Measurements from ENCODE around the gene APRT. TPM values are rescaled to one million over a fixed set of nuclear protein-coding genes. Genes with fewer than 3 reads are reported as not detected.
"Not testable (repeated sequence)": the region's sequence is repeated elsewhere in the genome, so short reads cannot be mapped to it uniquely, and the experiment has no call there.

The APRT gene
- polyA plus RNA-seq, 3 donors from 2014 or later: 432 to 476 (median 450) TPM

DNA sequence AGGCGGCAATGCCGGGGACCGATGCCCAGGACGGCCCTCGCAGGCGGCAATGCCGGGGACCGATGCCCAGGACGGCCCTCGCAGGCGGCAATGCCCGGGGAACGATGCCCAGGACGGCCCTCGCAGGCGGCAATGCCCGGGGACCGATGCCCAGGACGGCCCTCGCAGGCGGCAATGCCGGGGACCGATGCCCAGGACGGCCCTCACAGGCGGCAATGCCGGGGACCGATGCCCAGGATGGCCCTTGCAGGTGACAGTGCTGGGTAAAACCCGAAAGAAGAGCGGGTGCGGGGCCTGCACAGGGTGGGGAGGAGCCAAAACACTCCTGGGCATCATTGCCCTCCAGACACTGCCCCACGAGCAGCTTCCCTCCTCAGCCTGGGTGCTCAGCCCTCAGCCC is 11.9 kb upstream of the APRT start:
- not testable (repeated sequence) for H3K9me3 Mint-ChIP-seq; H3K4me1 Mint-ChIP-seq; H3K4me3 Mint-ChIP-seq; H3K27ac Mint-ChIP-seq; H3K27me3 Mint-ChIP-seq (ENCODE audit: low read depth in 3 of 3); H3K36me3 Mint-ChIP-seq; DNase-seq

DNA sequence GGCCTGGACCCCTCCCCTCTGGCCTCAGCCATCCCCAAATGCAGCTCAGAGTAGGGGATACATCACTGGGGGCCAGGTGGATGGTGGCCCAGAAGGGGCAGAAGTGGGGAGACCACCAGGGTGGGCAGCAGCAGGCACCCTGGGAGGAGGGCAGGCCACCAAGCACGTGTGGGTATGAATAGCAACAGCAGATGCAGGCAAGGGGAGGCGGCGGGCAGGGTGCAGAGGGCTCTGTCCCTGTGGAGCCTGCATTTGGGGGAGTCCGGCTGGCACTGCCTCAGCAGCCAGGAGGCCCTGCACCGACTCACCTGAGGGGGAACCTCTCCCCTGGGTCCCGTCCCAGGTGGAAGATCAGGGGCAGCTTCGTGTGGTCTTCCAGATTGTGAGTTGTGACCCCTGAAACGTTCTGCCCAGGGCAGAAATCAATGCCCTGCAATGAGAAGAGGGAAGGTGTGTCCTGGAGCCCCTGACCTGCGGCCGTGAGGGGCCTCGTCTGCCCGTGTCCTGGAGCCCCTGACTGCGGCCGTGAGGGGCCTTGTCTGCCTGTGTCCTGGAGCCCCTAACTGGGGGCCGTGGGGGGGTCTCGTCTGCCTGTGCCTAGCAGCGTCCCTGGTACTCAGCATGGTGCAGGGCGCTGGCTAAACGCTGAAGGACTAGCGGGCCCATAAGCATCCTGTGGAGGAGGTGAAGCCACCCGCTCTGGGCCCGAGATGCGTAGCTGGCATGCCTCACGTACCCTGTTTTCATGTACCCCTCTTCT is 10.7 kb upstream of the APRT start:
- peaks cover 2% of the 10 kb centered on the region in 3 donors for H3K27me3 Mint-ChIP-seq (ENCODE audit: low read depth in 3 of 3)
- no peak overlapping the region for H3K27ac Mint-ChIP-seq
- no peak overlapping the region for H3K4me3 Mint-ChIP-seq
- H3K4me1 Mint-ChIP-seq: no peaks in the 10 kb centered on the region
- no peaks in the 10 kb centered on the region for H3K9me3 Mint-ChIP-seq
- DNase-seq: no peak
- H3K36me3 Mint-ChIP-seq: peaks cover 0 to 3% (median 0%) of the 10 kb centered on the region in 3 donors

DNA sequence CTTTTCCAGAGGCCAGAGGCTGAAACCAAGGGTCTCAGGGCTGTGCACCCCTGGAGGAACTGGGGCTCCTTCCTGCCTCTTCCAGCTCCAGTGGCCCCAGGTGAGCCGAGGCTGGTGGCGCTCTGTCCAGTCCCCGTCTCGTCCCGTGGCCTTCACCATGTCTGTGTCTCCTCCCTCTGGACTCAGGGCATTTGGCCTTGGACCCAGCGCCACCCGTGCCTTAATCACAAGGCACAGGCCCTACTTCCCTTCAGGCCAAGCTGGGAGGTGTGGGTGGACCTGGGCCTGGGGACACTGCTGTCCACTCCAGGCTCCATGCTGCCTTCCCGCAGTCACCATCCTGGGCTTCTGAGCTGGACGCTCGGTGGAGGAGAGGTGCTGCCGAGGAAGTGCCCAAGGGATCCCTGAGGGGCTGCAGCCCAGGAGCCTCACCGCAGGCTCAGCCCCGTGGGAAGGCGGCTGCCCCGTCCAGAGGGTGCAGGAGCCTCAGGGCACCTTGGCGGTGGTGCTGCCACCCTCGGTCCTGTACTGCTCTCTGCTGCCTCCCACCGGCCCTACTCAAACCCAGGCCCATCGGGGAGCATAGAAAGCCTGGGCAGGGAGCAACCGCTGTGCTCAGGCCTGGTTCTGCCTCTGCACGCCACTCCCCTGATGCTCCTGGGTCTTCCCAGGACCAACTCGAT is 9.6 kb upstream of the APRT start:
- Mint-ChIP-seq H3K4me1 (no peaks in the 10 kb centered on the region), H3K4me3 (no peak overlapping the region), H3K9me3 (no peaks in the 10 kb centered on the region), H3K27me3 (ENCODE audit: low read depth in 3 of 3) (peaks cover 2% of the 10 kb centered on the region in 3 donors), H3K27ac (no peak overlapping the region), H3K36me3 (peaks cover 0 to 3% (median 0%) of the 10 kb centered on the region in 3 donors)
- DNase-seq: no peak

DNA sequence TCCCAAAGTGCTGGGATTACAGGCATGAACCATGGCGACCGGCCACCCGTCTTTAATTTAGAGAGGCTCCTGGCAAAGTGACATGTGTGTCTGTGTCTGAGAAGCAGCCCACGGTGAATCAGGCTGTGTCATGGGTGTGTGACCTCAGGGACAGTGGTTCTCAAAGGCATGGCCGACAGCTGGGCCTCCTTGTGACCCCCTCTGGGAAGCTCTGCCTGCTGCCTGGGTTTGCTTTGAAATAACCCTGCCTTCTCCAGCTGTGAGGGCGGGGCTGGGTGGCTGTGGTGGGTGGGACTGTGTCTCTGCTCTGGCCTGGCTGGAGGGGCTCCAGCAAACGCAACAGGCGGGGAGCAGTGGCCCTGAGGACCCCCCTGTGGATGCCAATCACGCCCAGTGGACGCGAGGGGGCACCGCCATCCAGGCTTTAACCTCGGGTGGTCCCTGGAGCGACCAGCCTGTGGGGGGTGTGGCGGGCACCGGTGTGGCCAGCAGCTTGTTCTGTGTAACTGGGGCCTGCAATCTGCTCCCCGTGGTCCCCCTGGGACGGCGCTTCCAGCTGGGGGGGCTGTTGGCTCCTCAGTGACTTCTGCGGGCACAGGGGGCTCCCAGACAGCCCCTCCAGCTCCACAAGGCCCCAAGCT is 8.8 kb upstream of the APRT start:
- no peak overlapping the region for H3K4me3 Mint-ChIP-seq
- DNase-seq: no peak
- no peaks in the 10 kb centered on the region for H3K4me1 Mint-ChIP-seq
- H3K27me3 Mint-ChIP-seq (ENCODE audit: low read depth in 3 of 3): peaks cover 0 to 2% (median 2%) of the 10 kb centered on the region in 3 donors
- H3K9me3 Mint-ChIP-seq: no peaks in the 10 kb centered on the region
- no peak overlapping the region for H3K27ac Mint-ChIP-seq
- peaks cover 0 to 3% (median 0%) of the 10 kb centered on the region in 3 donors for H3K36me3 Mint-ChIP-seq

DNA sequence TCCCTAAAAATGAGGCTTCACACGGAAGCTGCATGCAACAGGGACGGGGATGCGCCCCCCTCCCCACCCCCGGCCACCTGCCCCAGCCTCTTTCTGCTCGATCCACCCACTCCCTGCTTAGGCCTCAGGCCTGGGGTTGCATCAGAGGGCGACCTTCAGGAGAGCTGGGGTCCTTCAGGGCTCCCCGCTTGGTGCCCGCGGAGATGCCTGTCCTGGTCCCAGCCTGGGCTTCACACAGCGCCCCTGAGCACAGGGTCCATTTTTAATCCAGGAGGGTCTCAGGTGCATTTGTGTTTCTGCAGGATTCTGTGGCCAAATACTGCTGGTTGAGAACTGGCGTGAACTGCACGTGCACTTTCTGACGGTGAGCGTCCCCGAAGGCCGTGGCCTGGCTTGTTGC is 7.4 kb upstream of the APRT start:
- H3K9me3 Mint-ChIP-seq: no peaks in the 10 kb centered on the region
- H3K4me1 Mint-ChIP-seq: no peaks in the 10 kb centered on the region
- no peak overlapping the region for H3K27ac Mint-ChIP-seq
- peaks cover 0 to 2% (median 1%) of the 10 kb centered on the region in 3 donors for H3K27me3 Mint-ChIP-seq (ENCODE audit: low read depth in 3 of 3)
- H3K36me3 Mint-ChIP-seq: peaks cover 0 to 3% (median 0%) of the 10 kb centered on the region in 3 donors
- no peak overlapping the region for H3K4me3 Mint-ChIP-seq
- DNase-seq: no peak

- Mint-ChIP-seq H3K27ac (no peak overlapping the region), H3K27me3 (ENCODE audit: low read depth in 3 of 3) (peaks cover 0 to 2% (median 1%) of the 10 kb centered on the region in 3 donors), H3K4me3 (no peak overlapping the region), H3K4me1 (peaks cover 0 to 2% of the 10 kb centered on the region in 2 donors), H3K9me3 (no peaks in the 10 kb centered on the region), H3K36me3 (peaks cover 0 to 3% (median 0%) of the 10 kb centered on the region in 3 donors)
- DNase-seq: no peak
Measured at GRCh38 chr16:88818575-88818874, 6.8 kb upstream of the APRT start.

- Mint-ChIP-seq H3K27ac (no peak overlapping the region), H3K4me1 (peaks cover 0 to 2% of the 10 kb centered on the region in 2 donors), H3K27me3 (ENCODE audit: low read depth in 3 of 3) (peaks cover 0 to 2% (median 1%) of the 10 kb centered on the region in 3 donors), H3K36me3 (peaks cover 0 to 1% (median 0%) of the 10 kb centered on the region in 3 donors), H3K9me3 (no peaks in the 10 kb centered on the region), H3K4me3 (no peak overlapping the region)
- no peak for DNase-seq
Measured at GRCh38 chr16:88817785-88818574, 6.3 kb upstream of the APRT start.

- H3K4me1 Mint-ChIP-seq: peaks cover 0 to 6% of the 10 kb centered on the region in 2 donors
- H3K4me3 Mint-ChIP-seq: no peak overlapping the region
Measured at GRCh38 chr16:88816736-88817535, 5.2 kb upstream of the APRT start.

GRCh38 chr16:88815901-88816589 is 4.3 kb upstream of the APRT start:
- no peak overlapping the region for H3K4me3 Mint-ChIP-seq
- H3K4me1 Mint-ChIP-seq: peaks cover 0 to 8% of the 10 kb centered on the region in 2 donors
- peaks cover 2 to 6% (median 2%) of the 10 kb centered on the region in 3 donors for H3K27me3 Mint-ChIP-seq (ENCODE audit: low read depth in 3 of 3)
- no peaks in the 10 kb centered on the region for H3K36me3 Mint-ChIP-seq
- no peak overlapping the region for H3K27ac Mint-ChIP-seq
- DNase-seq: peak in 2 of 3 donors; percentile 23 to 43
- H3K9me3 Mint-ChIP-seq: no peaks in the 10 kb centered on the region

More at GRCh38 chr16:88816736-88817535, 5.2 kb upstream of the APRT start:
- Mint-ChIP-seq H3K9me3 (no peaks in the 10 kb centered on the region), H3K36me3 (no peaks in the 10 kb centered on the region), H3K27me3 (ENCODE audit: low read depth in 3 of 3) (peaks cover under 1 to 3% (median 2%) of the 10 kb centered on the region in 3 donors), H3K27ac (no peak overlapping the region)
- DNase-seq: no peak

GRCh38 chr16:88815227-88815626 is 3.5 kb upstream of the APRT start:
- no peaks in the 10 kb centered on the region for H3K36me3 Mint-ChIP-seq
- DNase-seq: no peak
- peaks cover 0 to 16% of the 10 kb centered on the region in 2 donors for H3K4me1 Mint-ChIP-seq
- H3K4me3 Mint-ChIP-seq: no peak overlapping the region
- no peaks in the 10 kb centered on the region for H3K9me3 Mint-ChIP-seq
- no peak overlapping the region for H3K27ac Mint-ChIP-seq
- peaks cover 2 to 6% (median 2%) of the 10 kb centered on the region in 3 donors for H3K27me3 Mint-ChIP-seq (ENCODE audit: low read depth in 3 of 3)

- peak overlapping the region in 4 of 5 donors; percentile 29 to 68 (median 55) for H3K4me3 Mint-ChIP-seq
- no peaks in the 10 kb centered on the region for H3K36me3 Mint-ChIP-seq
- peaks cover 2 to 6% (median 2%) of the 10 kb centered on the region in 3 donors for H3K27me3 Mint-ChIP-seq (ENCODE audit: low read depth in 3 of 3)
- H3K9me3 Mint-ChIP-seq: no peaks in the 10 kb centered on the region
- DNase-seq: no peak
- no peak overlapping the region for H3K27ac Mint-ChIP-seq
- H3K4me1 Mint-ChIP-seq: peaks cover 0 to 19% of the 10 kb centered on the region in 2 donors
Measured at GRCh38 chr16:88814144-88814502, 2.4 kb upstream of the APRT start.

DNA sequence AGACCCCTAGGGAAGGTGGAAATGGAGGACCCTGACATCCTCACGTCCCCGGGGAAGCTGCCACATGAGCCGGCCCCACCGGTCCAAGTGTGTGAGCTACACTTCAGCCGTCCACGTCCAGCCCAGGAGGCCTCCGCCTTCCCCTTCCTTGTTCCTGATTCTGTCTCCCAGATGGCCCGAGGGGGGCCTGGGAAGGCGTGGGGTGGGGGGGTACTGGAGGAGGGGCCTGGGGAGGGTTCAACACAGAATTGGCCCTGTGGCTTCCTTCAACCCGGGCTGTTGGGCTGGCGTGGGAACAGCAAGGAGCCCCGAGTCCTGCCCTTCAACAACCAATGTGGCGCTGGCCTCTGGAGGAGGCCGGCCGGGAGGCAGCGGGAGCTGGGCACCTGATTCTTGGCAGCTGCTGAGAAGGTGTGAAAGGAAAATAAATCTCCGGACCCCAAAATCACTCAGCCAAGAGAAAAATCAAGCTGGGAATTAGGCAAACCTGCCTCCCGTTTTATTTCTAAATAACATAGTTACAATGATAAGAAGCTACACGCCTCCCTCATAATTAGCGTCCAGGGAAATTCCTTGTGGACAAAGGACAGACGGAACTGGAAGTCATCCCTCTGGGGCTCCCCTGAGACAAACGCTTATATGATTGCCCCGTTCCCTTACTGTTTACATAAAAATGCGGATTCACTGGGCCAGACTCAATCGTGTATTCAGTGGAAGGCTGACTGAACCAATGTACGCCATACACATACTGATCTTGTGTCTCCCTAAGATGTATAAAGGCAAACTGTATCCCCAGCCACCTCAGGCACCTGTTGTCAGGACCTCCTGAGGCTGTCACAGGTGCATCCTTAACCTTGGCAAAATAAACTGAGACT is 1.8 kb upstream of the APRT start:
- Mint-ChIP-seq H3K4me3 (peak overlapping the region; percentile 29 to 68 (median 51)), H3K9me3 (no peaks in the 10 kb centered on the region), H3K4me1 (peaks cover 0 to 20% of the 10 kb centered on the region in 2 donors), H3K27ac (peak overlapping the region in 1 of 6 donors; percentile 26), H3K36me3 (no peaks in the 10 kb centered on the region), H3K27me3 (ENCODE audit: low read depth in 3 of 3) (peaks cover 0 to 6% (median 2%) of the 10 kb centered on the region in 3 donors)
- no peak for DNase-seq

Measured in immature natural killer cell (primary cell).